ENCODE results near the gene SAMD4B.

GRCh38 chr19:39345956-39346355 is 3.7 kb downstream of the SAMD4B start:
- TF ChIP-seq, protein P1, sequence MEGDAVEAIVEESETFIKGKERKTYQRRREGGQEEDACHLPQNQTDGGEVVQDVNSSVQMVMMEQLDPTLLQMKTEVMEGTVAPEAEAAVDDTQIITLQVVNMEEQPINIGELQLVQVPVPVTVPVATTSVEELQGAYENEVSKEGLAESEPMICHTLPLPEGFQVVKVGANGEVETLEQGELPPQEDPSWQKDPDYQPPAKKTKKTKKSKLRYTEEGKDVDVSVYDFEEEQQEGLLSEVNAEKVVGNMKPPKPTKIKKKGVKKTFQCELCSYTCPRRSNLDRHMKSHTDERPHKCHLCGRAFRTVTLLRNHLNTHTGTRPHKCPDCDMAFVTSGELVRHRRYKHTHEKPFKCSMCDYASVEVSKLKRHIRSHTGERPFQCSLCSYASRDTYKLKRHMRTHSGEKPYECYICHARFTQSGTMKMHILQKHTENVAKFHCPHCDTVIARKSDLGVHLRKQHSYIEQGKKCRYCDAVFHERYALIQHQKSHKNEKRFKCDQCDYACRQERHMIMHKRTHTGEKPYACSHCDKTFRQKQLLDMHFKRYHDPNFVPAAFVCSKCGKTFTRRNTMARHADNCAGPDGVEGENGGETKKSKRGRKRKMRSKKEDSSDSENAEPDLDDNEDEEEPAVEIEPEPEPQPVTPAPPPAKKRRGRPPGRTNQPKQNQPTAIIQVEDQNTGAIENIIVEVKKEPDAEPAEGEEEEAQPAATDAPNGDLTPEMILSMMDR (IDR thresholded peaks at IDR 0.05), result no peak
- no peak for TF ChIP-seq POLR2A (IDR thresholded peaks at IDR 0.05)
